Brain pericyte (primary cell): ENCODE data around the gene RTP5.
"Not testable (repeated sequence)": the region's sequence is repeated elsewhere in the genome, so short reads cannot be mapped to it uniquely, and the experiment has no call there.

Source experiments
- DNase-seq: peaks from one replicate; pipeline ENCODE4 v3.0.0-alpha.2; 2012; ENCODE audit warnings: low read depth, low spot score

Gene RTP5

GRCh38 chr2:241922816-241923601 is 53.5 kb downstream of the RTP5 start:
- DNase-seq: not testable (repeated sequence)
